HG03159 (cell line): ENCODE measurements around the gene RPSA.
"Not testable (repeated sequence)": the region's sequence is repeated elsewhere in the genome, so short reads cannot be mapped to it uniquely, and the experiment has no call there.

Experiments used
- ATAC-seq: cut with Tn5 transposase; IDR thresholded peaks from one replicate; pipeline ENCODE4 v1.9.1; 2021; ENCODE audit warnings: mild to moderate bottlenecking, moderate library complexity; ENCODE audit not compliant: unreplicated experiment

RPSA gene

DNA sequence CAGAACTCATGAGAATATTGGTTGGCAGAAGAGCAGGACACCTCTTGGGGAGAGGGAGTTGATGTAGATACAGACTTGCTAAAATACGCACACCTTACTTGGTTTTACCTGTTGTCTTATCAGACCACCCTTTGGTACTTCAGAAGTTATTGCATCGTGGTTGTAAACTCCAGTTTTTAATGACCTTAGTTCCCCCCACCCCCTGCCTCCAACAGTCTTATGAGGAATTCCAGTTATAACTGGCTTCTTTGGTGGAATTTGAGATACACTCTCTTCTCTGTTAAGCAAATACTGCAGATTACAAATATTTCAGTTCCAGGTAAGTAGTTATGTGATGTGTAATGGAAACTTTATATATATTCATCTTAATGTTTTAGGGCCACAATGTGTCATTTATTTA lies 18.4 kb upstream of the RPSA start:
- no peak for ATAC-seq

DNA sequence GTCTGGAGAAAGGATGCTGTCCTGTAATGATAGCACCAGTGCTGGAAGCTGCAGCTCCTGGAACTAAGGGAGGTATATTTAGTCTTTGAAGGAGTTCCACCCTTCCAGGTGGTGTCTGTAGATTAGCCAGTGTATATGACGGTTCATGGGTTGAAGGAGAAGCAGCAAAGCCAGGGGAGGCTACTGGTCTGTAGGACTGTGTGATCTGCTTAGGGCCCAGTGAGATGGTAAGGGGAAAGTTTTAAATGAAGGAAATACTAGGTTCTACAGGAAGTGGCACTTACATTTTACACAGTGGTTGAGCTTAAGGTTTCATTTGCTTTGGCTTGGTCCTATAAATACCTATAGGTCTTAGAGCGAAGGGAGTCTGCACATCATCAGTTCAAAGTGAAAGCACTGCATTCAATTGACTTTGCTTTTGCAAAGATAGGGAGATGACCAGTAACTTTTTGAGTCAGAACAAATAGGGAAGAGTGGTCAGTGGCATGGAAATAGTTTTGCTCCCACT lies 17.7 kb upstream of the RPSA start:
- ATAC-seq = peak; percentile 80

DNA sequence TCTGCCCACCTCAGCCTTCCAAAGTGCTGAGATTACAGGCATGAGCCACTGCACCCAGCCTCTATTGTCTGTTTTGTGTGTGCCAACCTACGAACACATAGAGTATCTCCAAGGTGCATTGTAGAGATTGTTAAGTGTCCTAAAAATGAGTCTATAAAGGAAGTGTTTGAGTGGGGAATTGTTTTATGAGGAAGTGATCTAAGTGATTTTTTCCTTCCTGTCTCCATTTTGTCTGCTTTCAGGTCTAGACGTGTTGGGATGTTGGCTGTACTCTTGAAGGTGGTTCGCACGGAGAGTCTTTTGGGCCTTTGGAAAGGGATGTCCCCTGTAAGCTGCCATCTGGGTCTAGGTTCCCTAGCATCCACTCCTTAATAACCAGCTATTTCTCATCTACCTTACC lies 16.3 kb upstream of the RPSA start:
- no peak for ATAC-seq

DNA sequence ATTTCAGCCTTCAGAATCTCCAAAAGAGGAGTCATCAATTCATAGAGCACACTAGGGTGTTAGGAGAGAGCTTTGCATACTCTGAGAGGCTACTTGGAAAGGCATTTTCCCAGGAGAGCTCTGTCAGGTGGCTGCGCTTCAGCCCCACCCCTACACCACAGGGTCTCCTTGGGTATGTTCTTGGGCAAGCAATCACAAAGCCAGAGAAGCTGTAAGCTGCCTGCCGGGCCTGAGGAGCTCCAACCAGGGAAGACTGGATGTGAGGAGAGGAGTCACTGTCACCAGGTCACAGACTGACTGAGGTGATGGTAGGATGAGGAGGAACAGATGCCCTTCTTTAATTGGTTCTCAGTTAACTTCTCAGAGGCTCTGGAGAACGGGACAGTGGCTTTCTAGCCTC lies 9.8 kb upstream of the RPSA start:
- no peak for ATAC-seq

DNA sequence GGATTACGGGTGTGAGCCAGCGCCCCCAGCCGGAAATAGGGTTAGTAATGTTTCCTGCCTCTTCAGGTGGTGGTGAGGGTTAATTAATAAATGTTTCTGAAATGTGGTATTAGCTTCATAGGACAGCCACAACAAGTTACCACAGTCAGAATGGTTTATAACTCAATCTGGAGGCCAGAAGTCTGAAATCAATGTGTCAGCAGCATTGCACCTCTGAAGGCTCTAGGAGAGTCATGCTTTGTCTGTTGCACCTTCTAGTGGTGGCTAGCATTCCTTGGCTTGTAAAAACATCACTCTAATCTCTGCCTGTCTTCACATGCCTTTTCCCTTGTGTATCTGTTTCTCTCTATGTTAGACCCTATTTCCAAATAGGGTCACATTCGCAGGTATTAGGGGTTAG lies 7.8 kb upstream of the RPSA start:
- no peak for ATAC-seq

DNA sequence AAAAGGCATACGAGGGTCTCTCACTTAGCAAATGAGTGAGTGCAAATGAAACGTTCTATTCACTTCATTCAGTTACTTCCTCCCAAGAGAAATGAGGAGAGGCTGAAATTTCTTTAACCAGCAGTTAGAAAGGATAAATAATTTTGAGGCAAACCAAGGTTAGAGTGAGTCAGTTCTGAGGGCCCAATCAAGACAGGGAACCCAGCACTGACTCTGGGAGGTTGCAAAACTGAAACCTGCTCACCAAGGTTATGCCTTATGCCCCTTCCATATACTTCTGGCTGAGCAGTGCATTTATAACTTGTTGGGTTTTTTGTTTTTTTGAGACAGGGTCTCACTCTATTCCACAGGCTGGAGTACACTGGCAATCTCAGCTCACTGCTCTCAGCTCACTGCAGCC lies 4.5 kb upstream of the RPSA start:
- no peak for ATAC-seq

DNA sequence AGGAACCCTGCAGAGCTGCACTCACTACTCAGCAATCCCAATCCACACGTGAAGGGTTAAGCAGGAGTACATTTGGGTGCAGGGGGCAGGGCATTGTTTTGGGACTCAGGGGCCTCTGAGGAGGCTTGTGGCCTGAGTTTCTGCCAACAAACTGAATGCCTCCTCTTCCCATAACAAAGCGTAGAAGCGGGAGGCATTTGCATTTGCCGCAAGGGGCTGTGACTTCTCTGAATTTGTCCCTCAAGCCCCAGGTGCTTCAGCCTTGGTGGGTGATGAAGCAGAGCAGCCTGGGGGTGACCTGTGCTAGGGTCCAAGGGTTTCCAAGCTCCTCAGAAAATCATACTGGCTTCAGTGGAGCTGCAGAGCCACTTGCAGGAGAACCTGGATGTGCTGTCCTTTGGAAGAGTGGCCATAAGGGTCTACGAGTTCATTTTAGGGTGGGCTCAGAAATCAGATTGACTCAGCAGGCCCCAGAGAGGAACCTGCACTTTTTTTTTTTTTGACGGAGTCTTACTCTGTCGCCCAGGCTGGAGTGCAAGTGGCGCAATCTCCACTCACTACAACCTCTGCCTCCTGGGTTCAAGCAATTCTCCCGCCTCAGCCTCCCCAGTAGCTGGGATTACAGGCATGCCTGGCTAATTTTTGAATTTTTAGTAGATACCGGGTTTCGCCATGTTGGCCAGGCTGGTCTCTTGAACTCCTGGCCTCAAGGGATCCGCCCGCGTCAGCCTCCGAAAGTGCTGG lies 1.4 kb upstream of the RPSA start:
- no peak for ATAC-seq

DNA sequence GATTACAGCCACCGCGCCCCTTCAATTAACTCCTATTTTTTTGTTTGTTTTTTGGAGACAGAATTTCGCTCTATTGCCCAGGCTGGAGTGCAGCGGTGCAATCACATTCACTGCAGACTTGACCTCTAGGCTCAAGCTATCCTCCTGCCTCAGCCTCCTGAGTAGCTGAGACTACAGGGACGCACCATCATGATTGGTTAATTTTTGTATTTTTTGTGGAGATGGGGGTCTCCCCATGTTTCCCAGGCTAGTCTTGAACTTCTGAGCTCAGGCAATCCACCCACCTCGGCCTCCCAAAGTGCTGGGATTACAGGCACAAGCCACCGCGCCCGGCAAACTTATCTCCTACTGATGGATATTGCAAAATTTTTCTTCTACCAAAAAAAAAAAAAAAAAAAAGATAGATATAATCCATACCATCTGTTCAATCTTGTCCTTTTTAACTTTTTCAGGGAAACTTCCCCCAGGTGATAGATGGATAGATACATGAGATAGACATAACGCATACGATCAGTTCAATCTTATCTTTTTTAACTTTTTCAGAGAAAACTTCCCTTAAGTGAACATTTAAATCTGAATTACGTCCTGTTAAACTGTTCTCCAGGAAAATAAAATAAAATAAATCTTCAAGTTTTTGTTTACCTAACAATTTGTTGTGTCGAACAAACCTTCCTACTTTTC lies 693 bp upstream of the RPSA start:
- ATAC-seq = no peak

DNA sequence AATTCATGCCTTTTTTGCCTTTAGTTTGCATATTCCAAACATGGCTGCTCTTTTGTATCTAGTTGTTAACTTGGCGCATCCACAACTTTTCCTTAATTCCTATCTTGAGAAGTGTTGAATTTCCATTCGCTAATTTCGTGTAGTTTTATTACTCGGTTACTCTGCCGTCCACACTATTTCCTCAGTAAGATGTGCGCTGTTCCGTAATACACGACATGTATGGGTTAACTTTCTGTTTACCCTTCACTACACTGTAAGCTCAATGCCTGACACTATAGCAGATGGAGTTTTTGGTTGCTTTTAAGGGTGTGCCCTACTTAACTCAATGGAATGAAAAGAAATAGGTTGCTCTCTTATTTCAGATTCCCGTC lies 724 bp downstream of the RPSA start:
- no peak for ATAC-seq

DNA sequence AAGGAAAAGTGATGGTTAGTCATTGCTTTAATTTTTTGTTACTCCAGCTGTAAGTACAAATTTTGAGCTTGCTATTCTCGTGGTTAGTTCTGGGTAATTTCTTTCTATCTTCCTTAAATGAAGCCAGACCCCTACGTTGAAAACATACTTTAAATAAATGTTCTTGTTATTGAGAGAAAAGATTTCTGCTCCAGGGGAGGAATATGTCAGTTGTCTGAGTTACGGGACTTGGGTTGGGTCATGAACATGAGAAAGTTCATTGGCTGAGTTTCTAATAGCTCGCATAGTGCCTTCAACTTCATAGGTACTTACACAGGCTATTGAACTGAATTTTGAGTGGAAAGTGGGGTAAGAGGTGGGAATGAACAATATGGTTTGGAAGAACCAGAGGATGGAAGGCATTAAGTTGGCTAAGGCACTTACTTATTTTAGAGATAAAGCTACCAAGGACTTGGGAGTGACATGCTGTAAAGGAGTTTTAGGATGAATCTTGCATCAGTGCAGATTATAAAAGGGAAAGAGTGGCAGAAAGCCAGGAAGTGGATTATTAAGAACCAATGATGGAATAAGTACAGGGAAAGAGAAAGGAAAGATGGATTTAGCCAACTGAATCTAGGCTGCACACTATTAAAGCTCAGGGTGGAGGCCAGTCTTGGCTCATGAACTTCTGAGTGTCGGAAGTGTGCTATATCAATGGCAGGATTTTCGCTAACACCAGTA lies 1.4 kb downstream of the RPSA start:
- ATAC-seq = no peak

DNA sequence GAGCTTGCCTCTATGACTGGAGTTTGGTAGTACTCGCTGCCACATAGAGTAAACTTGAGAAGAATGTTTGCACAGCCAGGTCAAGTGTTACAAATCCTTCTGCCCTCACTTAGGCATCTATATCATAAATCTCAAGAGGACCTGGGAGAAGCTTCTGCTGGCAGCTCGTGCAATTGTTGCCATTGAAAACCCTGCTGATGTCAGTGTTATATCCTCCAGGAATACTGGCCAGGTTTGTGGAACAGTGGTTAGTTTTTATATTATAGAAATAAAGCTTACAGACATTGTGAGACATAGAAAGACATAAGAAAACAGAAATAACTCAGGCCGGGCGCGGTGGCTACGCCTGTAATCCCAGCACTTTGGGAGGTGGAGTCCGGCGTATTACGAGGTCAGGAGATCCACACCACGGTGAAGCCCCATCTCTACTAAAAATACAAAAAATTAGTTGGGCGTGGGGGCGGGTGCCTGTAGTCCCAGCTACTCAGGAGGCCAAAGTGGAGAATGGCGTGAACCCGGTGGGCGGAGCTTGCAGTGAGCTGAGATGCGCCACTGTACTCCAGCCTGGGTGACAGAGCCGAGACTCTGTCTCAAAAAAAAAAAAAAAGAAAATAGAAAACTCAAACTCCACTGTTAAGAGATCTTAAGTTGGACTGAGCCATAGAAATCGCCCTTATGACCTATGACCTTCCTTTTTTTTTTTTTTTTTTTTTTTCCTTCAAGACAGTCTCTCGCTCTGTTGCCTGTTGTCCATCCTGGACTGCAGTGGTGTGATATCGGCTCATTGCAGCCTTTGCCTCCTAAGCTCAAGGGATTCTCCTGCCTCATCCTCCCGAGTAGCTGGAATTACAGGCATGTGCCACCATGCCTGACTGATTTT lies 2.2 kb downstream of the RPSA start:
- ATAC-seq = no peak

DNA sequence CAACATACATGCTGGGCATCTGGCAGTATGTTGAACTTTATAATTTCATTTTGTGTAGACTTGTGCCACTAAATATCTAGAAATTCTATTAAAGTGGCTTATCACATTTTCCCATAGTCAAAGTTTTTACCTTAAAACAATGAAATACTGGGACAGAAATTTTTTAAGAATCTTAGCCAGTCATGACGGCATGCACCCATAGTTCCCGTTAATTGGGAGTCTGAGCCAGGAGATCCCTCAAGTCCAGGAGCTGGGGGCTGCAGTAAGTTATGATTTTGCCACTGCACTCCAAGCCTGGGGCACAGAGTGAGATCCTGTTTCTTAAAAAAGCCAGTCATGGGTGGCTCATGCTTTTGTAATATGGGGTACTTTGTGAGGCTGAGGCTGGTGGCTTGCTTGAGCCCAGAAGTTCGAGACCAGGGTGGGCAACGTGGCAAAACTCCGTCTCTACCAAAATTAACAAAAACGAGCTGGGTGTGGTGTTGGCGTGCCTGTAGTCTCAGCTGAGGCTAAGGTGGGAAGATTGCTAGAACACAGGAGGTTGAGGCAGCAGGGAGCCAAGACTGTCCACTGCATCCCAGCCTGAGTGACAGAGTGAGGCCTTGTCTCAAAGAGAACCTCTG lies 3.1 kb downstream of the RPSA start:
- no peak for ATAC-seq

DNA sequence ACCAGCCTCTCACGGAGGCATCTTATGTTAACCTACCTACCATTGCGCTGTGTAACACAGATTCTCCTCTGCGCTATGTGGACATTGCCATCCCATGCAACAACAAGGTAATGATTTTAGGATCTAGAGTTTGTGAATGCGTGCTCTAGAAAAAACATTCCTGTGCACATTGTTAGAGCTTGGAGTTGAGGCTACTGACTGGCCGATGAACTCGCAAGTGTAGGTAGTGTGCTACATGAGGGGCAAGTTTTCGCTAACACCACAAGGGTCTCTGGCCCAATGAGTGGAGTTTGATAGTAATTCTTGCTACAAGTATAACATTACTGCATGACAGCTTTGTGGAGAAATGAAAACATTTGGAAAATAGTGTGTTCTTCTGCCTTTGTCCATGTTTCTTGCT lies 4.4 kb downstream of the RPSA start:
- no peak for ATAC-seq

DNA sequence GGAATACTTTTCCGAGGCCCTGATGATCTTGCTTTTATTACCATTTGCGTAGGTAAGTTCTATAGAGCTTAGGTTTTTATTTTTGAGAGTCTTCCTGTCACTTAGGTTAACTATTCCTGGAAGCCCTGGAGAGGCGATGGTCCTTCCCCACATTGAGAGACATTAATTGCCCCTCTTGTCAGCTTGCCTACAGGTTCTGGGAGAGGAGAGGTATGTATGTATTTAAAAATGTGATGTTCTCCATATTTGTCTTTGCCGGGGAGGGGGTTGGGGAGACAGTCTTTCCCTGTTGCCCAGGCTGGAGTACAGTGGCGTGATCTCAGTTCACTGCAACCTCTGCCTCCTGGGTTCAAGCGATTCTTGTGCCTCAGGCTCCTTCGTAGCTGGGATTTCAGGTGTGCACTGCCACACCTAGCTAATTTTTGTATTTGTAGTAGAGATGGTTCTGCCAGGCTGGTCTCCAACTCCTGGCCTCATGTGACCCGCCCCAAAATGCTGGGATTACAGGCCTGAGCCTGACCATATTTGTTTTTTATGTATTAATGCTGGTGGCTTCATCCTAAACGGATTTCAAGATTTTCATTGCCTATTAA lies 6.2 kb downstream of the RPSA start:
- ATAC-seq = no peak

DNA sequence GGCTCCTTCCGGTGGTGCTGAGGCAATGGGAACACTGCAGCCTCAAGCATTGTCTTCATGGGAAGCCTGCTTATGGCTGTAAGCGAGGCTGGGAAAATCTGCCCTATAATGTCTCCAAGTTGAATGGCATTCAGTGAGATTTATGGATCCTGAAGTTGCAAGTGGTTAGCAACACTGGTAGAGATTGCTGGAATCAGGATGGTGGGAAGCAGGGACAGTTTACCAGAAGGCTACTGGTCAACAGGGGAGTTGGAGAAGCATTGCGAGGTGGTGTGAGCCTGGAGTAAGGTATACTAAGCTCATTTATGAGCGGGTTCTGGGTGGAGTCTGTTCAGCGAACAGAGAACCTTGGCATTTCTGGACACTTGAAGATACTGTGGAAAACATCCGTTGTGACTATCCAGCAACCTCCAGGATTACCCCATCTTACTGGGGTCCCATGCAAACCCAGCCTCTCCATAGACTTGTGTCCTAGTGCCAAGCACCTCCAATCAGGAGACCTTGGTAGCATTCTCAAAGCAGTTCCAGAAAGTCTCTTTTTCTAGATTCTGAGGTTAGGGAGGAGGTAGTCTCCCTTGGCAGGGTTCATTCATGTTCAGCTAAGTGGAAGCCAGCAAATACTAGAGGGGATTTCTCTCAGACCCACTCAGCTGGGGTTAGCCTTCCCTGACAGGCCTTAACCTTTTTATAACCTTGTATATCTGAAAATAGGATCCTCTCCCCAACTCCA lies 7.3 kb downstream of the RPSA start:
- no peak for ATAC-seq

DNA sequence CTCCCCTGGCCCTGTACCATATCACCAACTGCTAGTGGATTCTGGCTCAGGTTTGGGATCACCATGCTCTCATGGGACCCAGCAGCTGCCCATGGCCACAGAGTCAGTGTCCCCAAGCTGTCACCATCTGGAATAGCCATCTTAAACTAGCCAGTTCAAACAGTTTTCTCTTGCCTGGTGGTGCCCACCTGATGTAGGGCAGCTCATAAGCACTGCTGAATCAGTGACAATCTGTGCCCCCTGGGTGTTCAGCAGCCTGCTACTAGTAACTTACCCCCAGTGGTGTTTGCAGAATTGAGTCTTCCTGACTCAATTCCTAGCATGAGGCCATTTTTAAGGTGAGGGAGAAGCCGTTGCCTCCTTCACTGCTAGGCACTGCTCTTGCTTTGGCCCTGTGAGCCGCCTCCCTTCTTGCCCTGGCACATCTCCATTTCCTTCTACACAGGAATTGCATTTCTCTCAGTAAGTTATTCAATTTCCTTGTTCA lies 7.9 kb downstream of the RPSA start:
- ATAC-seq = no peak

DNA sequence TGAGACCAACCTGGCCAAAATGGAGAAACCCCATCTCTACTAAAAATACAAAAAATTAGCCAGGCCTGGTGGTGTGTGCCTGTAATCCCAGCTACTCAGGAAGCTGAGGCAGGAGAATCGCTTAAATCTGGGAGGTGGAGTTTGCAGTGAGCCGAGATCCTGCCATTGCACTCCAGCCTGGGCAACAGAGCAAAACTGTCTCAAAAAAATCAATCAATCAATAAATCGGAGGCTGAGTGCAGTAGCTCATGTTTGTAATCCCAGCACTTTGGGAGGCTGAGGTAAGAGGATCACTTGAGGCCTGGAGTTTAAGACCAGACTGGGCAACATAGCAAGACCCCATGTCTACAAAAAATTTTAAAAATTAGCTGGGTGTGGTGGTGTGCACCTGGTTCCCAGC lies 8.8 kb downstream of the RPSA start:
- ATAC-seq = not testable (repeated sequence)

DNA sequence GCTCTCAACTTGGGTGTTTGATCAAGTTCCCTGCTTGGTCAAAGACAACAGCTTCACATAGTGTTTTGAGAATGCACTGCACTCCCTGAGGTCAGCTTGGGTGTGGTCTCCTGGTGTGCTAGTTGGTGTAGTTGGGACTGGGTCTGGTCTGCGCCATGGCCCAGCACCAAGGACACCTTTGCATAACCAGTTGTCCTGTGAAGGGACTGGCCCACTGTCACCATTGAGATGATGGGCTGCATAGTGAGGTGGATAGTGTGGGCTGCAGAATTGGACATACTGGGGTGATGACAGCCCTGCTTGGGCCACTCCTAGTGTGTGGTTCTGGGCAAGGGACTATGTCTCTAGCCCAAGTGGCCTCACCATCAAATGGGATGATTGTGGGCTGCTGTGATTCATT lies 9.5 kb downstream of the RPSA start:
- ATAC-seq = no peak

DNA sequence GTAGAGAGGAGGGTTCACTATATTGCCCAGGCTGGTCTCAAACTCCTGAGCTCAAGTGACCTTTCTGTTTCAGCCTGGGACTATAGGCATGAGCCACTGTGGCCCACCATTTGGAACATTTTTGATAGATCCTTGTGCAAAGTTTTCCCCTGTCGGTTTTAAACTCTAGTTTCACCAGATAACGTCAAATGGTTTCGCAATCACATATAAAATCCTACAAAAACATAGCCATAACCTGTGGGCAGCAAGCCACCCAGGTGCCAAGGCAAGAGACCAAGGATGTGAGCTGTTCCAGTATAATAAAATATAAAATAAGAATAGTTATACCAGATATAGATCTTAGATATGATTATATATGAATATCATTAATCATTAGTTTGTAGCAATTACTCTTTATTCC lies 10.5 kb downstream of the RPSA start:
- not testable (repeated sequence) for ATAC-seq
